ENCODE data around the gene KCNK18.
A peak's percentile ranks its signal among the peaks of the same experiment; 100 is the strongest.

KCNK18 gene

DNA sequence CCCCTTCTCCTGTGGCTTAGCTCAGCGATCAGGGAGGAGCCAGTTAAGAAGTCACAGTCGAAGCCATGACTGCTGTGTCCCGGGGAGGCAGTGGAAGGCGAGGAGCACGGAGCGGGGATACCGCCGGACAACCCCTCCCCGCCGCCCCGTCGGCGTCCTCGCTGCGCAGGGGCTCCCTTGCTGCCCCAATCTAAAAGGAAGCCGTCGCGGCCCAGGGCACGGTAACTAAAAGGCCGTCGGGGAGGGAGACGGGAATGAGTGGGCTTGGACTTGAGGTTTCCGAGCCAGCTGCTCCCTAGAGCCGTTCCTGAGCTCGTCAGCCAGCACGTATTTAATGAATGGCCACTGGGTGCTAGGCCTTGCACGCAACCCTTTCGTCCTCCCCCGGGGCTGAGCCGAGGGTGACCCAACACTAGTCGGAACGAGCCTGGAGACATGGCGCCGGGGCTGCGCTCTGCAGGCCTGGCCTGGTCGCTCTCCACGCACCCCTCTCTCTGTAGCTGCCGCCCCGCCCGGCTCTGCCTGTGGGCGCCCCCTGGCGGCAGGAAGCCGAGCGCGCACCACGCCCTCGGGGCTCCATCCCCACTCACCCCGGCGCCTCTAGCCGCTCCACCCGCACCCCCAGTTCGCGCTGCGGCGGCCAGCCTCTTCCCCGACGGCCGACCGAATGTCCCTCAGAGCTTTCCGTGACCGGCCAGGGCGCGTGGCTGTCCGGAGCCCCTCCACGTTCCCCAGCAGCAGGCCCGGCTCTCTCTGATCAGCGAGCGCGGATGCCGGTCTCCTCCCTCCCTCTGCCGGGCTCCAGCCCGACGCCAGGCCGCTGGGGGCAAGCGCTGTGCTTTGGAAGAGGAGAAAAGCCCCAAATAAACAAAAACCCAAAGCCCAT, 29.3 kb upstream of the KCNK18 start:
- Histone ChIP-seq H3K27ac (no peak overlapping the region), H3K36me3 (no peaks in the 10 kb centered on the region), H3K27me3 (ENCODE audit: insufficient read depth, low read depth, severe bottlenecking) (peaks cover 93% of the 10 kb centered on the region), H3K9me3 (ENCODE audit: severe bottlenecking) (no peaks in the 10 kb centered on the region), H3K4me3 (ENCODE audit: low read depth, low read length) (peak overlapping the region; percentile 63)
- TF ChIP-seq CTCF (IDR thresholded peaks at IDR 0.05; ENCODE audit: low read depth, low read length), result peak; percentile 93
- peak; percentile 72 for DNase-seq

DNA sequence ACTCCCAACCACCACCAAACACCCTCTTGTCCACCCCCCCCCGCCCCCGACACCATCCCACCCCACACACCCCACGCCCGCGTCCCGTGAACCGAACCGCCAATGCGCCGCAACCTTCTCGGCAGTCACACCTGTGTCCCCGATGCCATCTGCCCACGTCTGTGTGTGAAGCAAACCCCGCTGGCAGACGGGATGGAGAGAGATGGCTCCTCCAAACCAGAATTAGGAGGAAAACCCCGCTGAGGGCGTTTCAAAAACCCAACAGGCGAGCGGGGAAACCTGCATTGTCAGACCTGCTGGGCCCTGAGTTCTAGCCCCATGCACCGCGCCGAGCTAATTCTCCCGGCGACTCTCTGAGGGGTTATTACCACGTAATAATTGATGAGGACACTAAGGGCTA, 28.6 kb upstream of the KCNK18 start:
- H3K27me3 ChIP-seq (ENCODE audit: insufficient read depth, low read depth, severe bottlenecking), result peaks cover 93% of the 10 kb centered on the region
- no peak overlapping the region for H3K27ac ChIP-seq
- no peak for DNase-seq
- H3K36me3 ChIP-seq, result no peaks in the 10 kb centered on the region
- no peak for TF ChIP-seq CTCF (IDR thresholded peaks at IDR 0.05; ENCODE audit: low read depth, low read length)
- H3K9me3 ChIP-seq (ENCODE audit: severe bottlenecking), result no peaks in the 10 kb centered on the region
- H3K4me3 ChIP-seq (ENCODE audit: low read depth, low read length), result peak overlapping the region; percentile 63

DNA sequence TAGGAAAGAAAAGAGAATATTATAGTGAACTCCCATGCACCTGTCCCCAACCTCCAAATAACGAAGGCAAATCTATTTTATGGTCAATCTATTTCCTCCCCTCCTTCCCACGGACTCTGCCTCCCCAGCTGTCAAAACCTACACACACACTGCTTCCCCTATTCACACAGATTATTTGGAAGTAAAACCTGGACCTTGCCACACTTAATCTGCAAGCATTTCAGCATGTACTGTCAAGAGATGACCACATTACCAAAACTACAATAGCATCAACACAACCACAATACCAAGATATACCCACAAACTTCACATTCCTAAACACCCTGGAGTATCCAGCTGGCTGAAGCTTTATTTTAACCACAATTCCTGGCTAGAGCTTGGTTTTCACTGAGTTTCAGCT, 27.8 kb upstream of the KCNK18 start:
- DNase-seq, result no peak
- Histone ChIP-seq H3K36me3 (no peaks in the 10 kb centered on the region), H3K4me3 (ENCODE audit: low read depth, low read length) (no peak overlapping the region), H3K27ac (no peak overlapping the region), H3K9me3 (ENCODE audit: severe bottlenecking) (no peaks in the 10 kb centered on the region), H3K27me3 (ENCODE audit: insufficient read depth, low read depth, severe bottlenecking) (peaks cover 93% of the 10 kb centered on the region)
- no peak for TF ChIP-seq CTCF (IDR thresholded peaks at IDR 0.05; ENCODE audit: low read depth, low read length)

GRCh38 chr10:117170244-117170643, 27.0 kb upstream of the KCNK18 start:
- no peaks in the 10 kb centered on the region for H3K36me3 ChIP-seq
- DNase-seq, result no peak
- no peak overlapping the region for H3K4me3 ChIP-seq (ENCODE audit: low read depth, low read length)
- H3K9me3 ChIP-seq (ENCODE audit: severe bottlenecking), result no peaks in the 10 kb centered on the region
- peaks cover 85% of the 10 kb centered on the region for H3K27me3 ChIP-seq (ENCODE audit: insufficient read depth, low read depth, severe bottlenecking)
- TF ChIP-seq CTCF (IDR thresholded peaks at IDR 0.05; ENCODE audit: low read depth, low read length), result no peak
- H3K27ac ChIP-seq, result no peak overlapping the region

- H3K36me3 ChIP-seq, result no peaks in the 10 kb centered on the region
- no peak overlapping the region for H3K27ac ChIP-seq
- DNase-seq, result peak; percentile 85
- no peaks in the 10 kb centered on the region for H3K9me3 ChIP-seq (ENCODE audit: severe bottlenecking)
- H3K4me3 ChIP-seq (ENCODE audit: low read depth, low read length), result peak overlapping the region; percentile 45
- TF ChIP-seq CTCF (IDR thresholded peaks at IDR 0.05; ENCODE audit: low read depth, low read length), result peak; percentile 79
- peaks cover 80% of the 10 kb centered on the region for H3K27me3 ChIP-seq (ENCODE audit: insufficient read depth, low read depth, severe bottlenecking)
Measured at GRCh38 chr10:117174439-117175214, 22.7 kb upstream of the KCNK18 start.
